ENCODE measurements around the gene SHC3. TPM values are rescaled to one million over a fixed set of nuclear protein-coding genes. Genes with fewer than 3 reads are reported as not detected.
"Not testable (repeated sequence)": the region's sequence is repeated elsewhere in the genome, so short reads cannot be mapped to it uniquely, and the experiment has no call there.

SHC3 gene, protein sequence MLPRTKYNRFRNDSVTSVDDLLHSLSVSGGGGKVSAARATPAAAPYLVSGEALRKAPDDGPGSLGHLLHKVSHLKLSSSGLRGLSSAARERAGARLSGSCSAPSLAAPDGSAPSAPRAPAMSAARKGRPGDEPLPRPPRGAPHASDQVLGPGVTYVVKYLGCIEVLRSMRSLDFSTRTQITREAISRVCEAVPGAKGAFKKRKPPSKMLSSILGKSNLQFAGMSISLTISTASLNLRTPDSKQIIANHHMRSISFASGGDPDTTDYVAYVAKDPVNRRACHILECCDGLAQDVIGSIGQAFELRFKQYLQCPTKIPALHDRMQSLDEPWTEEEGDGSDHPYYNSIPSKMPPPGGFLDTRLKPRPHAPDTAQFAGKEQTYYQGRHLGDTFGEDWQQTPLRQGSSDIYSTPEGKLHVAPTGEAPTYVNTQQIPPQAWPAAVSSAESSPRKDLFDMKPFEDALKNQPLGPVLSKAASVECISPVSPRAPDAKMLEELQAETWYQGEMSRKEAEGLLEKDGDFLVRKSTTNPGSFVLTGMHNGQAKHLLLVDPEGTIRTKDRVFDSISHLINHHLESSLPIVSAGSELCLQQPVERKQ
- total RNA-seq = under 1 TPM; 0.03 TPM

DNA sequence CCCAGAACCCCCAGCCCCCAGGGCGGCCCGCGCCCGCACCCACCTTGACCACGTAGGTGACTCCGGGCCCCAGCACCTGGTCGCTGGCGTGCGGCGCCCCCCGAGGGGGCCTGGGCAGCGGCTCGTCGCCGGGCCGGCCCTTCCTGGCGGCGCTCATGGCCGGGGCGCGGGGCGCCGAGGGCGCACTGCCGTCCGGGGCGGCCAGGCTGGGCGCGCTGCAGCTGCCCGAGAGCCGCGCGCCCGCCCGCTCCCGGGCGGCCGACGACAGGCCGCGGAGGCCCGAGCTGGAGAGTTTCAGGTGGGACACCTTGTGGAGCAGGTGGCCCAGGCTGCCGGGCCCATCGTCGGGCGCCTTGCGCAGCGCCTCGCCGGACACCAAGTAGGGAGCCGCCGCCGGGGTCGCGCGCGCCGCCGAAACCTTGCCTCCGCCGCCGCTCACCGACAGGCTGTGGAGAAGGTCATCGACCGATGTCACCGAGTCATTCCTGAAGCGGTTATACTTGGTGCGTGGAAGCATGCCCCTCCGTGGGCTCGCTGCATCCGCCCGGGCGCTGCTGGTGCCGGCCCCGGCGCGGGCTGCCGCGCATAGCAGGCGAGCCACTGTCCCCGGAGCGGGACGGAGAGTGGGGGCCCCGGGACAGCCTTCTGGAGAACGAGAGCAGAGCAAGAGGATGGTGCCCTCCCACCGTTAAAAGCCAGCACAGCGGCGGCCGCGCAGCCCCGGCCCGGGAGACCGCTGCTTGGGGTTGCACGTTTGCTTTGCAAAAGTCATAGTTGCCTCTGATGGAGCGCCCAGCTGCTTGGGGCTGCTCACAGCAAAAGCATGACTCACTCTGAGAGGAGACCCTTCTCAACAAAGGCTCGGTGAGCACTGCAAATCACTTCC, at the start of gene SHC3:
SHC3 (minus strand) TSS at position 875 of the 886 bp plus-strand sequence; CDS start at position 517, 358 bp downstream.
- H3K36me3 Mint-ChIP-seq (ENCODE audit: insufficient read depth) = peaks cover 2% of the 10 kb centered on the region
- ATAC-seq (peak in 1 of 2 donors; percentile 21), DNase-seq (no peak)
- peak within 1 kb of the TSS; percentile 52 for H3K4me3 Mint-ChIP-seq
- peaks cover 16% of the 10 kb centered on the region for H3K4me1 Mint-ChIP-seq (ENCODE audit: low read depth)
- H3K9me3 Mint-ChIP-seq = no peaks in the 10 kb centered on the region
- H3K27me3 Mint-ChIP-seq (ENCODE audit: low read depth) = peaks cover 66% of the 10 kb centered on the region

DNA sequence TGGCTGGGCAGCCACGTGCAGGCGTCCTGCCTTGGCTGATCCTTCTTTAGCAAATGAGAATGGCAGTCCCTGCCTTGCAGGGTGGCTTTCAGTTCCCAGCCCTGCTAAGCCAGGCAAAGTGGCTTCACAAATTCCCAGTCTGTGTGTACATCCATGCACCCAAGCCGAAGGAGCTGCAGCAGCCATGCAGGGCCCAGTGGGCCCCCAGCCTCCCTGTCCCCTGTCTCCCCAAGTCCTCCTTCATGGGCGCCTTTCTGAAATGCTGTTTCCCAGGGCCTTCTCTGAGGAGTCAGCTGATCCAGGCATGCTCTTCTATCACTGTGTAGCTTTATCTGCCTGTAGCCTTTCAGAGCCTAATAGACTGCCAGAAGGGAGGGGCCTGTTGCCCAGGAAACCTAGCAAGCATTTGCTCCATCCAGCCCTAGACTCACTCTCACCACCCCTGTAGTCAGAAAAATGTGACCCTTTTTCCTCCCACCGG, 47.4 kb upstream of the SHC3 start:
- Mint-ChIP-seq H3K4me1 (ENCODE audit: low read depth) (no peaks in the 10 kb centered on the region), H3K4me3 (no peak overlapping the region), H3K9me3 (no peaks in the 10 kb centered on the region), H3K27me3 (ENCODE audit: low read depth) (peaks cover 16% of the 10 kb centered on the region), H3K36me3 (ENCODE audit: insufficient read depth) (no peaks in the 10 kb centered on the region)
- DNase-seq (no peak), ATAC-seq (no peak)

DNA sequence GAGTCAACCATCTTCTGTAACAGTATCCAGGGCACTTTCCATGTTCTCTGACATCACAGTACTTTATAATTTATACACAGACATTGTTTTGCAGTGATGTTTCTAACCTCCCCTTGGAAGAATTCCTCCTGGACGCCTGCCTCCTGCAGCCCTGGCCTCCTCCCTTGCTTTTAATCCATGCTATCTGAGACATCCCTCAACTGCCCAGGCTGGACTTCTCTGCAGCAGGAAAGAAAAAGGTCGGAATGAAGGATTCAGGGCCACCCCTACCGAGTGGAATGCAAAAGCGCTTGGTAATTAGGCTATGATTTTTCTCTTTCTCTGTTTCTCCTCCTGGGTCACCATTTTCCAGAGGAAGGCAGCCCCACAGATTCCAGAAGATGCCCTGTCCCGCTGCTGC, 47.0 kb upstream of the SHC3 start:
- no peaks in the 10 kb centered on the region for H3K4me1 Mint-ChIP-seq (ENCODE audit: low read depth)
- H3K9me3 Mint-ChIP-seq = no peaks in the 10 kb centered on the region
- H3K36me3 Mint-ChIP-seq (ENCODE audit: insufficient read depth) = no peaks in the 10 kb centered on the region
- no peak overlapping the region for H3K4me3 Mint-ChIP-seq
- H3K27me3 Mint-ChIP-seq (ENCODE audit: low read depth) = peaks cover 16% of the 10 kb centered on the region
- ATAC-seq = no peak
- DNase-seq = no peak

DNA sequence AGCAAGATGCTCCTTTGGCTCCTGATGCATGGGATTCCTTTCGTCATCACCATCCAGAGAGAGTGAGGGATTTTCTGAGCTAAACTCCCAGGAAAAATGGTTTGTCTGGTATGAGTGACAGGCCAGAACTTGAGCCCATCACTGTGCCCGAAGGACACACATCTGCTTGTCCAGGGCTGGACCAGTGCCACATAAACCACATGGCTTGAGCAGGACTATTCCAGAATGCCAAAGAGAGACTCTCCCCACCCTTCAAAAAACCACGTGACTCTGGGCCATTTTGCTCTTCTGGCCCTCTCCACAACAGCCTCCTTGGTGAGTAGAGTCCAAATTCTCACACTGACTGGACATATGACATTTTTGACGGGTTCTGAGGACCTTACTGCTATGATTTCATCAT, 46.4 kb upstream of the SHC3 start:
- Mint-ChIP-seq H3K27me3 (ENCODE audit: low read depth) (peaks cover 12% of the 10 kb centered on the region), H3K36me3 (ENCODE audit: insufficient read depth) (no peaks in the 10 kb centered on the region), H3K4me1 (ENCODE audit: low read depth) (no peaks in the 10 kb centered on the region), H3K9me3 (no peaks in the 10 kb centered on the region), H3K4me3 (no peak overlapping the region)
- DNase-seq = no peak
- ATAC-seq = no peak

DNA sequence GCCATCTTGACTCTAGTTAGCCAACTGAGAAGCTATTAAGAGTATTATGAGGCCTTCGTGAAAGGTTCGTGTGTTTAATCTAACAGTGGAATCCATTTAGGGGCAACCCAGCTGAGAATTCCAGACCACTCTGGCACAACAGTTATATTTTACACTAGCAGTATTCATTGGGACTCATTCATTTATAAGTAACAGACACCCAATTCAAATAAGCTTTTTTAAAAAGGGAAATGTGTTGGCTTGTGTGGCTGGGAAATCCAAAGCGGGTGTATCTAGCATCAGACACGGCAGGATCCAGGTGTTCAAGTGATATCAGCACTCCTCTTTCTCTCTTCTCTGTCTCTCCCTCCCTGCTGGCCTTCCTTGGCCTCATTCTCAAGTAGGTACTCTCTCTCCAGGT, 46.0 kb upstream of the SHC3 start:
- Mint-ChIP-seq H3K4me3 (no peak overlapping the region), H3K36me3 (ENCODE audit: insufficient read depth) (no peaks in the 10 kb centered on the region), H3K4me1 (ENCODE audit: low read depth) (no peaks in the 10 kb centered on the region), H3K27me3 (ENCODE audit: low read depth) (peaks cover 12% of the 10 kb centered on the region), H3K9me3 (no peaks in the 10 kb centered on the region)
- ATAC-seq (no peak), DNase-seq (no peak)

GRCh38 chr9:89223396-89223977, 44.9 kb upstream of the SHC3 start:
- no peak overlapping the region for H3K4me3 Mint-ChIP-seq
- H3K9me3 Mint-ChIP-seq = no peaks in the 10 kb centered on the region
- ATAC-seq (no peak), DNase-seq (no peak)
- H3K36me3 Mint-ChIP-seq (ENCODE audit: insufficient read depth) = no peaks in the 10 kb centered on the region
- H3K27me3 Mint-ChIP-seq (ENCODE audit: low read depth) = peaks cover 9% of the 10 kb centered on the region
- H3K4me1 Mint-ChIP-seq (ENCODE audit: low read depth) = no peaks in the 10 kb centered on the region

GRCh38 chr9:89219637-89220036, 41.0 kb upstream of the SHC3 start:
- no peak overlapping the region for H3K4me3 Mint-ChIP-seq
- H3K36me3 Mint-ChIP-seq (ENCODE audit: insufficient read depth) = no peaks in the 10 kb centered on the region
- H3K9me3 Mint-ChIP-seq = no peaks in the 10 kb centered on the region
- H3K27me3 Mint-ChIP-seq (ENCODE audit: low read depth) = peaks cover 2% of the 10 kb centered on the region
- H3K4me1 Mint-ChIP-seq (ENCODE audit: low read depth) = no peaks in the 10 kb centered on the region
- ATAC-seq (no peak), DNase-seq (no peak)

DNA sequence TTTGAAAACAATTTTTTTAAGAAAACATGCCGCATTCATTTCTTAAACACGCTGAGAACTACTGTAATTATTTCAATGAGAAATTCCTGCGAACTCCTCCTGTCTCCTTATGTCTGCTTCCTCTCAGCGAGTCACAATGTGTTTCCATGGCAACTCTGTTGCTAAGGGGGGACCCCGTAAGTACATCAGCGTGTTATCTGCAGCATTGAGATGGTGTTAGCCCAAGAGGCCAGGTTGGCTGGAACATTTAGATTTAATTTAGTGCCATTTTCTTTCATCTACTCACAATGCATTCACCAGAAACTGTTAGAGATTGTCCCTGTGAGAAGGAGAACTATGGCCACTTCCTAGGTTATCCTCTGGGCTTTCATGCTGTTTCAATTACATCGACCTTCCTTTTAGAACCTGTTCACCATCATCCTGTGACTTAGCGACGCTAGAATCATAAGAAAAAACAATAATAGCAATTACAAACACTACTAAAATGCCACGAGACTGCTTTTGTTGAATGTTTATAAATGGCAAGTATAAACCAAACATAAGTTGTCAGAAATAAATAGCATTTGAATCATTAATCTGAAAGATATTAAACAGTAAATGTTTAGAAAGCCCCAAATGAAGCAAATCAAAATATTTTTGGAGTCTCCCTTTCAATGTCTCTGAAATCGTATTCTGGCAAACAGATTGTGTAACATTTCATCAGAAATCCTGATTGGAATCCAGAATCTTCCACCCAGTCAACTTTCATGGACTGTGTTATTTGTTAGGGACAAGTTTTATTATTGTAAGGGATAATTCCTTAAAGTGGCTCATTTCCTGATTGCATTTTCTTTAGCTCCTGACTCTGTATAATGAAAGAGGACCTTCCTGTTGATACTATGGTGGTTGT, 39.7 kb upstream of the SHC3 start:
- no peak overlapping the region for H3K4me3 Mint-ChIP-seq
- H3K4me1 Mint-ChIP-seq (ENCODE audit: low read depth) = no peaks in the 10 kb centered on the region
- ATAC-seq (no peak), DNase-seq (no peak)
- no peaks in the 10 kb centered on the region for H3K9me3 Mint-ChIP-seq
- no peaks in the 10 kb centered on the region for H3K36me3 Mint-ChIP-seq (ENCODE audit: insufficient read depth)
- H3K27me3 Mint-ChIP-seq (ENCODE audit: low read depth) = peaks cover 2% of the 10 kb centered on the region

- H3K27me3 Mint-ChIP-seq (ENCODE audit: low read depth) = peaks cover 2% of the 10 kb centered on the region
These were observed 36.7 kb upstream of the SHC3 start for GRCh38 chr9:89215342-89215741.

DNA sequence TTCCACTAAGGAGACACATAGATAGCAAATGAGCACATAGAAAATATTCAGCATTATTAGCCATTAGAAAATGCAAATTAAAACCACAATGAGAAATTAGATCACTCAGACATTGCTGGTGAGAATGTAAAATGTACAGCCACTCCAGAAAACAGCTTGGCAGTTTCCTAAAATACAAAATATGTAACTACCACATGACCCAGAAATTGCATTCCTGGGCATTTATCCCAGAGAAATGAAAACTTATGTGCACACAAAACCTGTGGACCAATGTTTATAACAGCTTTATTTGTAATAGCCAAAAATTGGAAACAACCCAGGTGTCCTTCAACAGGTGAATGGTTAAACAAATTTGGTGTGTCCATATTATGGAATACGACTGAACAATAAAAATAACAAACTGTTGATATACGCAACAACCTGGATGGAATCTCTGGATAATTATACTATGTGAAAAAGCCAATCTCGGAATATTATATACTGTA, 34.8 kb upstream of the SHC3 start:
- peaks cover 3% of the 10 kb centered on the region for H3K27me3 Mint-ChIP-seq (ENCODE audit: low read depth)
- H3K4me1 Mint-ChIP-seq (ENCODE audit: low read depth) = no peaks in the 10 kb centered on the region
- no peak for DNase-seq
- no peaks in the 10 kb centered on the region for H3K9me3 Mint-ChIP-seq
- H3K36me3 Mint-ChIP-seq (ENCODE audit: insufficient read depth) = no peaks in the 10 kb centered on the region
- ATAC-seq = no peak
- no peak overlapping the region for H3K4me3 Mint-ChIP-seq

More at GRCh38 chr9:89215342-89215741, 36.7 kb upstream of the SHC3 start:
- no peaks in the 10 kb centered on the region for H3K4me1 Mint-ChIP-seq (ENCODE audit: low read depth)
- no peak for ATAC-seq
- H3K36me3 Mint-ChIP-seq (ENCODE audit: insufficient read depth) = no peaks in the 10 kb centered on the region
- DNase-seq = no peak
- H3K9me3 Mint-ChIP-seq = no peaks in the 10 kb centered on the region
- H3K4me3 Mint-ChIP-seq = no peak overlapping the region

DNA sequence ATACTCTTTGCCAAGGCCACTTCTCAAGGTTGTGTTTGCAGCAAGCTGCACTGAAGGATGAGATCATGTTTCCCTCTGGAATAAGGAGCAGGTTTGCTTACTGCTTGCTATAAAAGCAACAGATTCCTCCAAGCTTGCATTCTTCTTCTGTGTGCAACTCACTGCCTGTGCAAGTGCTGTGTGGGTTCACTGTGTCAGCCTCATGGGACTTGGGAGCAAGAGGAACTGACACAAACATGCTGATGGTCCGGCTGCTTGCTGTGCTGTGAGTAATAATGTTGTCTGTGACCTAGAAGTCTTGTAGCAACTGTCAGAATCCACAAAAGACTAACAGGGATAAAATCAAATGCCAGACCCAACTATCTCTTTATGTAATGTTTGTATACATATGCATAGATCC, 33.6 kb upstream of the SHC3 start:
- H3K27me3 Mint-ChIP-seq (ENCODE audit: low read depth) = peaks cover 4% of the 10 kb centered on the region
- no peaks in the 10 kb centered on the region for H3K9me3 Mint-ChIP-seq
- no peak for ATAC-seq
- H3K4me3 Mint-ChIP-seq = no peak overlapping the region
- no peaks in the 10 kb centered on the region for H3K4me1 Mint-ChIP-seq (ENCODE audit: low read depth)
- no peaks in the 10 kb centered on the region for H3K36me3 Mint-ChIP-seq (ENCODE audit: insufficient read depth)
- no peak for DNase-seq

GRCh38 chr9:89209311-89209710, 30.7 kb upstream of the SHC3 start:
- not testable (repeated sequence) for H3K27me3 Mint-ChIP-seq (ENCODE audit: low read depth); H3K9me3 Mint-ChIP-seq; ATAC-seq; DNase-seq; H3K4me1 Mint-ChIP-seq (ENCODE audit: low read depth); H3K36me3 Mint-ChIP-seq (ENCODE audit: insufficient read depth); H3K4me3 Mint-ChIP-seq

DNA sequence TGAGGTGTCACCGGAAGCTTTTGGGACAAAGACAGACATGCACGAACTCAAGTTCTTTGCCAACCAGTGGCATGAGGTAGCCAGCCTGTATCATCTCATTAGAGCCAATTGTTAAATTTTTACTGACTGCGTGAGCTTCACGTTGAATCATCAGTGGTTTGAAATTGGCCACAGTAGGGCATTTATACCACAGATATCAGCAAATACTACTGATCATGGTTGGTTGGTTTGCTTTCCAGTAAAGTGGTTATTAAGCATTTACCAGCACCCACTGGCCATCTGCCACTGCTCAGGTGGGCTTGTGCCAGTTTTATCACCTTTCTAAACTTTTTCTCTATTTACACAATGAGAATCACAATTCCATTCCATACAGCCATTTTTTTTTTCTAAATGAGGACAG, 28.4 kb upstream of the SHC3 start:
- H3K36me3 Mint-ChIP-seq (ENCODE audit: insufficient read depth) = no peaks in the 10 kb centered on the region
- no peak for DNase-seq
- H3K4me3 Mint-ChIP-seq = no peak overlapping the region
- H3K4me1 Mint-ChIP-seq (ENCODE audit: low read depth) = no peaks in the 10 kb centered on the region
- peaks cover 2% of the 10 kb centered on the region for H3K27me3 Mint-ChIP-seq (ENCODE audit: low read depth)
- H3K9me3 Mint-ChIP-seq = peaks cover 10% of the 10 kb centered on the region
- ATAC-seq = no peak

Data from activated T-cell treated with anti-CD3 and anti-CD28 coated beads, Interleukin-2, amount 50 U/mL, for 4 hours (primary cell).